NT2/D1 (cell line): ENCODE results near the gene PTK6.
A peak's percentile ranks its signal among the peaks of the same experiment; 100 is the strongest.

Experiments used
- DNase-seq: peaks from one replicate; pipeline ENCODE4 v3.0.0-alpha.2; 2011; ENCODE audit warnings: low read depth, low spot score
- H3K27me3 ChIP-seq: 2 replicates; pipeline ENCODE4 v1.6.0; 2011; ENCODE audit warnings: mild to moderate bottlenecking; ENCODE audit not compliant: insufficient read length, insufficient read depth
- H3K36me3 ChIP-seq: 2 replicates; pipeline ENCODE4 v1.6.1; 2011; ENCODE audit warnings: mild to moderate bottlenecking, low read length, mixed read lengths; ENCODE audit not compliant: insufficient read depth, insufficient read length
- H3K4me1 ChIP-seq: 2 replicates; pipeline ENCODE4 v1.5.1; 2011; ENCODE audit not compliant: insufficient read depth, insufficient read length
- H3K4me3 ChIP-seq: 2 replicates; pipeline ENCODE4 v1.5.1; 2011; ENCODE audit warnings: low read depth; ENCODE audit not compliant: insufficient read length
- H3K9ac ChIP-seq: 2 replicates; pipeline ENCODE4 v1.6.0; 2011; ENCODE audit warnings: low read depth; ENCODE audit not compliant: insufficient read length
- H3K9me3 ChIP-seq: 2 replicates; pipeline ENCODE4 v1.5.1; 2011; ENCODE audit warnings: mild to moderate bottlenecking, low read length; ENCODE audit not compliant: insufficient read depth
- SUZ12 ChIP-seq: IDR thresholded peaks from 2 replicates; pipeline ENCODE4 v1.6.1; 2011; ENCODE audit not compliant: insufficient read length, insufficient read depth; ENCODE audit errors: extremely low read depth
- YY1 ChIP-seq: IDR thresholded peaks from 2 replicates; pipeline ENCODE4 v1.6.1; 2011; ENCODE audit not compliant: insufficient read length, insufficient read depth
- ZNF274 ChIP-seq: IDR thresholded peaks from 2 replicates; pipeline ENCODE4 v1.6.1; 2011; ENCODE audit warnings: mild to moderate bottlenecking, low read depth, low read length

Gene PTK6

DNA sequence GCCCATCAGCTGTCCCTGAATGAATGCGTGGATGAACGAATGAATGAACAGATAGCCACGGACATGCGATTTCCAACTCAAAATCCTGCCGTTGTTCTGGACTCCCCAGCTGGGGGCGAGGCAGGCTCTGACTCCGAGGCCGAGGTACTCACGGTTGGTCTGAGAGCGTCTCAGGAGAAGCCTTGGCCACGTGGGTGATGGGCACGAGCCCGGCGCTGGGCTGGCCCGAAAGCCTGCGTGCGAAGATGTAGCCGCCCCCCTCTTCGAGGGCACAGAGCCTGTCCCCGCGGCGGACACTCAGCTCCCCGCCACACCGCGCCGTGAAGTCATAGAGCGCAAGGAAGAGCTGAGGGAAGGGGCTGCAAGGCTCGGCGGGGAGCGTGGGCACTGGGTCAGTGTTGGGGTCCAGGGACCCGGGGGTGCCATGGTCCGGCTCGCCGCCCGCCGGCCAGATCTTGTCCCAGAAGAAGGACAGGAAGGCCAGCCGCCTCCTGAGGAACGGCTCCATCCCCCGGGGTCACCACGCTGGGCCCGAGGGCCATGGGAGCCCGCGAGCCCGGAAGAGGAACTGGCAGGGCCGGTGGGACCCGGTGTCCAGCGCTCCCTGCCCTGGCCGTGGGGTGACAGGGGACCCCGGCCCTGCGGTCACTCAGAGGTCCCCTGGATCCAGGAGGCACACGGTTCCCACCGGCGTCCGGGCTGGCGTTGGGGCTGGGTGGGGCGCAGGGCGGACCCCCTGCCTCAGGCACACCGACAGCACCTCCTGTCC lies 10.0 kb upstream of the PTK6 start:
- Histone ChIP-seq H3K4me3 (no peak overlapping the region), H3K27me3 (no peaks in the 10 kb centered on the region), H3K9me3 (no peaks in the 10 kb centered on the region), H3K36me3 (no peaks in the 10 kb centered on the region), H3K9ac (peak overlapping the region; percentile 53), H3K4me1 (peaks cover 56% of the 10 kb centered on the region)
- TF ChIP-seq ZNF274 (no peak), SUZ12 (no peak), YY1 (no peak)
- no peak for DNase-seq

DNA sequence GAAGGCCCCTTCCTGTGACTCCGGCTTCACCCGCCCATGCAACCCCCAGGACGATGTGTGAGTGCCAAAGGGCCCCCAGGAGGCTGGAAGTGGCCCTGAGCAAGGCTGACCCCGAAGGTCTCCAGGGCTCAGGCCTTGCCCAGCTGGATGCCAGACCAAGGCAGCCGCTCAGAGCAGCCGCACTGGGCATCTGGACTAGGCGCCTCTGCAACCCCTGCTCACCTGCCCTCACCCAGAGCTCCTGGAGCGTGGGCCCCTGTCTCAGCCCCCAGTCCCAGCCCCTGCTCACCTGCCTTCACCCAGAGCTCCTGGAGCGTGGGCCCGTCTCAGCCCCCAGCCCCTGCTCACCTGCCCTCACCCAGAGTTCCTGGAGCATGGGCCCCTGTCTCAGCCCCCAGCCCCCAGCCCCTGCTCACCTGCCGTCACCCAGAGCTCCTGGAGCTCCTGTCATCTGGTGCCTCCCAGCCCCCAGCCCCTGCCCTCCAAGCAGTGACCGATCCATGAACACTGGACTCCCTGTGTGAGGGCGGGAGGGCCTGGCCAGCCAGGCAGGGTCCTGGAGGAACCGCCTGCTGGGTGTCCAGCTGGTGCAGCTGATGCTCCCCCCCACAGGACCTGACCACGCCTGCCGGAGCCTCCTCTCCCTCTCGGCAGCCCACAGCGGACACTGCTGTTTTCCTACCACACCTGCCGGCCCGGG lies 9.2 kb upstream of the PTK6 start:
- no peaks in the 10 kb centered on the region for H3K27me3 ChIP-seq
- TF ChIP-seq ZNF274, result no peak
- no peak for TF ChIP-seq SUZ12
- TF ChIP-seq YY1, result no peak
- peaks cover 56% of the 10 kb centered on the region for H3K4me1 ChIP-seq
- no peak for DNase-seq
- H3K9me3 ChIP-seq, result no peaks in the 10 kb centered on the region
- peak overlapping the region; percentile 53 for H3K9ac ChIP-seq
- H3K4me3 ChIP-seq, result no peak overlapping the region
- H3K36me3 ChIP-seq, result no peaks in the 10 kb centered on the region

DNA sequence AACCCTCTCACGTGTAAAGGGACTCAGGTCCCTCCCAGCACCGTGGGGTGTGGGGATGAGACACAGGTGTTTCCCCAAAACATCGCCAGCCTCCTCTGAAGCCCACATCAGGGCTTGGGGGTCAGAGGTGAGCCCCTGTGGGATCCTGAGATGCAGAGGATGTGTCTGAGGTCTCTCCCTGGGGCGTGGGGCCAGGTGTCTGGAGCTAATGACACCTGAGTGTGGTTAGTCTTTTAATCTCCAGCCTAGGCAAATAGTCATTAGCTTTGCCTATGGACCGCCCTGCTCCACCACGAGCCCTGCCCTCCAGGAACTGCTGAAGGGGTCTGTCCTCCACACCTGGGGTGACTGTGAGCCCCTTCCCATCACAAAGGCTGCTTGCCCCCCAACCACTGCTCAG lies 8.6 kb upstream of the PTK6 start:
- Histone ChIP-seq H3K36me3 (no peaks in the 10 kb centered on the region), H3K4me1 (peaks cover 51% of the 10 kb centered on the region), H3K9ac (no peak overlapping the region), H3K9me3 (no peaks in the 10 kb centered on the region), H3K4me3 (no peak overlapping the region), H3K27me3 (no peaks in the 10 kb centered on the region)
- TF ChIP-seq SUZ12 (no peak), ZNF274 (no peak), YY1 (no peak)
- no peak for DNase-seq

- H3K36me3 ChIP-seq, result no peaks in the 10 kb centered on the region
- H3K9ac ChIP-seq, result no peak overlapping the region
- H3K27me3 ChIP-seq, result no peaks in the 10 kb centered on the region
- H3K4me1 ChIP-seq, result peaks cover 51% of the 10 kb centered on the region
- H3K4me3 ChIP-seq, result no peak overlapping the region
- H3K9me3 ChIP-seq, result no peaks in the 10 kb centered on the region
- no peak for DNase-seq
- TF ChIP-seq SUZ12, result no peak
- no peak for TF ChIP-seq YY1
- TF ChIP-seq ZNF274, result no peak
These were observed 7.9 kb upstream of the PTK6 start for GRCh38 chr20:63544958-63545516.

DNA sequence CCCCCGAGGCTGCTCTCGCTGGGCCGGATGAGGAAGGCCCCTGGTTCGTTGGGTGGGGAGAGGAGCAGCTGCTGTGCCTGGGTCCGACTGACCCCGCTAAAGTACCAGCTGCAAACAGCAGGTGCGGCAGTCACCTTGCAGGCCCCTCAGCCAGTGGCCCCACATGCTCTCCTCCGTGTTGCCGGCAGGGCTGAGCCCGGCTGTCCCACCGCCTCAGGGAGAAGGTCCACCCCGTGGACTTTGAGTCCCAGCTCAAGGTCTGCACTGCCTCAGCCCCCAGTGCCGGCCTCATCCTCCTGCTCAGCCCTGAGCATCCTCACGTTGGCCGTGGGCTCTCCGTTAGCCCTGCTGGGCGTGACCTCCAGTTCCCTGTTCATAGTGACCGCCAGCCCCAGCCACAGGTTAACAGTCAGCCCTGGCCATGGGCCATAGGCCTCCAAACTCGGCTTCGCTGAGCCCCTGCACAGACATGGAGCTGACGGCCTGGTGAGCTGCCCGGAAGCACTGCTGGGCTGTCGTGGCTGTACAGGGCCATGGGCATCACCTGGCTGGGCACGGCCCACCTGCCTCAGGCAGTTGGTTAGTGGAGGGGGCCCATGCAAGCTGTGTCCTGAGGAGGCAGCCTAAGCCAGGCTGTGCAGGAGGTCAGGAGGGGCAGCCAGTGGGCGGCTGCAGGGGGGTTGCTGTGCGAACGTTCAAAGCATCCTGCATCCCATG lies 7.2 kb upstream of the PTK6 start:
- no peak overlapping the region for H3K4me3 ChIP-seq
- DNase-seq, result no peak
- H3K27me3 ChIP-seq, result no peaks in the 10 kb centered on the region
- no peaks in the 10 kb centered on the region for H3K36me3 ChIP-seq
- no peak overlapping the region for H3K9ac ChIP-seq
- H3K9me3 ChIP-seq, result no peaks in the 10 kb centered on the region
- H3K4me1 ChIP-seq, result peaks cover 47% of the 10 kb centered on the region
- TF ChIP-seq ZNF274 (no peak), SUZ12 (no peak), YY1 (no peak)

- H3K4me3 ChIP-seq, result no peak overlapping the region
- no peaks in the 10 kb centered on the region for H3K36me3 ChIP-seq
- TF ChIP-seq ZNF274, result no peak
- no peaks in the 10 kb centered on the region for H3K9me3 ChIP-seq
- DNase-seq, result no peak
- peaks cover 48% of the 10 kb centered on the region for H3K4me1 ChIP-seq
- no peak overlapping the region for H3K9ac ChIP-seq
- H3K27me3 ChIP-seq, result no peaks in the 10 kb centered on the region
These were observed 6.6 kb upstream of the PTK6 start for GRCh38 chr20:63543733-63544132.

GRCh38 chr20:63543131-63543530 lies 6.0 kb upstream of the PTK6 start:
- TF ChIP-seq SUZ12 (no peak), YY1 (no peak), ZNF274 (no peak)
- Histone ChIP-seq H3K4me3 (no peak overlapping the region), H3K4me1 (peaks cover 43% of the 10 kb centered on the region), H3K36me3 (no peaks in the 10 kb centered on the region), H3K27me3 (no peaks in the 10 kb centered on the region), H3K9me3 (no peaks in the 10 kb centered on the region), H3K9ac (no peak overlapping the region)
- no peak for DNase-seq
